HG03520 (cell line): ENCODE data around the gene MXRA7.

Source experiments
- ATAC-seq: cut with Tn5 transposase; IDR thresholded peaks from one replicate; pipeline ENCODE4 v1.9.1; 2021; ENCODE audit warnings: mild to moderate bottlenecking, moderate library complexity; ENCODE audit not compliant: unreplicated experiment

The MXRA7 gene

GRCh38 chr17:76681222-76682137 is 29.3 kb downstream of the MXRA7 start:
- no peak for ATAC-seq

- ATAC-seq: no peak
Observed at GRCh38 chr17:76679239-76679638, 31.5 kb downstream of the MXRA7 start.

GRCh38 chr17:76678330-76678729 is 32.4 kb downstream of the MXRA7 start:
- ATAC-seq: no peak

GRCh38 chr17:76677406-76677805 is 33.4 kb downstream of the MXRA7 start:
- ATAC-seq: no peak

- no peak for ATAC-seq
Observed at GRCh38 chr17:76676629-76677028, 34.1 kb downstream of the MXRA7 start.

- no peak for ATAC-seq
Observed at GRCh38 chr17:76675648-76676047, 35.1 kb downstream of the MXRA7 start.

GRCh38 chr17:76674600-76674999 is 36.2 kb downstream of the MXRA7 start:
- no peak for ATAC-seq

GRCh38 chr17:76673729-76674128 is 37.0 kb downstream of the MXRA7 start:
- no peak for ATAC-seq

- ATAC-seq: no peak
Observed at GRCh38 chr17:76672892-76673291, 37.9 kb downstream of the MXRA7 start.

GRCh38 chr17:76672270-76672851 is 38.4 kb downstream of the MXRA7 start:
- no peak for ATAC-seq

- peak; percentile 5 for ATAC-seq
Observed at GRCh38 chr17:76671912-76672262, 38.9 kb downstream of the MXRA7 start.

GRCh38 chr17:76671123-76671911 is 39.4 kb downstream of the MXRA7 start:
- ATAC-seq: peak; percentile 99

GRCh38 chr17:76670718-76671122 is 40.0 kb downstream of the MXRA7 start:
- no peak for ATAC-seq

GRCh38 chr17:76670020-76670717 is 40.6 kb downstream of the MXRA7 start:
- ATAC-seq: no peak

- ATAC-seq: no peak
Observed at GRCh38 chr17:76667786-76668453, 42.8 kb downstream of the MXRA7 start.

- ATAC-seq: no peak
Observed at GRCh38 chr17:76667491-76667755, 43.3 kb downstream of the MXRA7 start.

GRCh38 chr17:76660656-76661042 is 50.1 kb downstream of the MXRA7 start:
- no peak for ATAC-seq

GRCh38 chr17:76659928-76660655 is 50.7 kb downstream of the MXRA7 start:
- no peak for ATAC-seq

- no peak for ATAC-seq
Observed at GRCh38 chr17:76658242-76658662, 52.5 kb downstream of the MXRA7 start.
